HepG2 (cell line): ENCODE results near the gene DCAKD. TPM values are rescaled to one million over a fixed set of nuclear protein-coding genes. Genes with fewer than 3 reads are reported as not detected.

Experiments used
- ATAC-seq: fragments of 200-7000 bp; cut with Tn5 transposase; 3 replicates; pipeline ENCODE4 v1.9.1; 2020; ENCODE audit warnings: mild to moderate bottlenecking, moderate library complexity
- BruUV-seq: library from RNA; stranded (reverse); fragments of 400-500 nt; replicated peaks from 2 replicates; lab custom pipeline; 2021; lab: Mats Ljungman, UMichigan
- CTCF ChIA-PET: fragments of 300-600 bp; formaldehyde crosslinking; extraction: SDS; loops from one replicate; lab custom pipeline; 2021; ENCODE audit warnings: low total read pairs, inconsistent platforms, low intra/inter-chr PET ratio; lab: Yijun Ruan, JAX
- POLR2A ChIA-PET: fragments of 350-600 bp; sonication (Branson Sonifier 250); formaldehyde crosslinking; loops from one replicate; lab custom pipeline; 2020; ENCODE audit warnings: antibody characterized with exemption, inconsistent platforms; lab: Yijun Ruan, JAX
- DNase-seq: peaks from one replicate; pipeline ENCODE4 v3.0.0-alpha.2; 2015; ENCODE audit warnings: low spot score
- FAIRE-seq: peaks from 3 replicates; lab custom pipeline; 2011; peaks lifted over from hg19 to GRCh38; lab: Jason Lieb, UNC
- H2AFZ ChIP-seq: one replicate; pipeline ENCODE4 v1.6.1; 2011; ENCODE audit warnings: low read length, inconsistent platforms
- H3K27ac ChIP-seq: fragments of 300-600 bp; 3 replicates; pipeline ENCODE4 v1.8.0; 2011; ENCODE audit warnings: mixed run types, mild to moderate bottlenecking, mixed read lengths, low read length, inconsistent platforms; ENCODE audit not compliant: insufficient read depth; ENCODE audit errors: extremely low read length
- H3K27me3 ChIP-seq, 2 experiments: fragments of 200-600 bp in 1 of 2; 2 replicates in 1 of 2; 3 replicates in 1 of 2; pipeline versions ENCODE4 v1.6.0 to v1.8.0; 2011; ENCODE audit warnings: low read length in 2 of 2, mild to moderate bottlenecking in 2 of 2, moderate library complexity in 2 of 2, inconsistent platforms in 1 of 2; ENCODE audit not compliant: insufficient read depth in 2 of 2, control insufficient read depth in 1 of 2
- H3K36me3 ChIP-seq, 2 experiments: fragments of 200-600 bp in 1 of 2; replicated peaks in 1 of 2; 2 replicates in 1 of 2; 3 replicates in 1 of 2; pipeline versions ENCODE4 v1.5.1 to v1.8.0; 2011; ENCODE audit warnings: low read length in 2 of 2, inconsistent platforms in 1 of 2; ENCODE audit not compliant: insufficient read depth in 2 of 2, control insufficient read depth in 1 of 2
- H3K4me1 ChIP-seq: 2 replicates; pipeline ENCODE4 v1.5.1; 2012; ENCODE audit warnings: low read length, inconsistent platforms; ENCODE audit not compliant: insufficient read depth
- H3K4me2 ChIP-seq: 2 replicates; pipeline ENCODE4 v1.6.0; 2011; ENCODE audit warnings: low read depth, low read length, inconsistent platforms
- H3K4me3 ChIP-seq, 3 experiments: fragments of 200-600 bp in 1 of 3; sonication (generic), shearing (Covaris generic) in 1 of 3; replicated peaks in 1 of 3; 2 replicates each; pipeline ENCODE4 v1.5.1; 2011 to 2016; ENCODE audit warnings: low read length in 3 of 3, inconsistent platforms in 2 of 3, low read depth in 2 of 3, mild to moderate bottlenecking in 2 of 3, control low read depth in 1 of 3, mixed read lengths in 1 of 3; ENCODE audit not compliant: insufficient read depth in 1 of 3
- H3K79me2 ChIP-seq: one replicate; pipeline ENCODE4 v1.6.1; 2011; ENCODE audit warnings: low read length, inconsistent platforms; ENCODE audit not compliant: insufficient read depth
- H3K9ac ChIP-seq: 2 replicates; pipeline ENCODE4 v1.6.0; 2011; ENCODE audit warnings: mild to moderate bottlenecking, low read depth, low read length, inconsistent platforms; ENCODE audit not compliant: insufficient read depth
- H3K9me3 ChIP-seq: 2 replicates; pipeline ENCODE4 v1.5.1; 2012; ENCODE audit warnings: mild to moderate bottlenecking, low read length
- H4K20me1 ChIP-seq: 2 replicates; pipeline ENCODE4 v1.6.0; 2011; ENCODE audit warnings: inconsistent platforms, mild to moderate bottlenecking, low read length, moderate library complexity; ENCODE audit not compliant: insufficient read depth
- FOXA1 ChIP-seq, 2 experiments: fragments of 450-650 bp in 1 of 2; sonication (generic) in 1 of 2; formaldehyde crosslinking in 1 of 2; IDR thresholded peaks; 2 replicates each; pipeline versions ENCODE4 v1.4.0 to v1.6.1; 2016 to 2020; ENCODE audit warnings: missing genetic modification reagents in 1 of 2
- HOXA3 ChIP-seq: sonication (generic); formaldehyde crosslinking; IDR thresholded peaks from 2 replicates; pipeline ENCODE4 v1.5.0; 2020; ENCODE audit warnings: missing genetic modification reagents
- MTF1 ChIP-seq: sonication (generic); formaldehyde crosslinking; IDR thresholded peaks from 2 replicates; pipeline ENCODE4 v1.5.0; 2020; ENCODE audit warnings: missing genetic modification reagents
- PHF21A ChIP-seq: sonication (generic); formaldehyde crosslinking; IDR thresholded peaks from 2 replicates; pipeline ENCODE4 v1.5.0; 2020; ENCODE audit warnings: mild to moderate bottlenecking, missing genetic modification reagents
- POLR2AphosphoS5 ChIP-seq: IDR thresholded peaks from 2 replicates; pipeline ENCODE4 v1.6.1; 2012; ENCODE audit warnings: low read depth, low read length
- TGIF2 ChIP-seq: IDR thresholded peaks from 2 replicates; pipeline ENCODE4 v1.6.1; 2016; ENCODE audit warnings: control low read depth, missing compliant biosample characterization
- YEATS2 ChIP-seq: sonication (generic); formaldehyde crosslinking; IDR thresholded peaks from 2 replicates; pipeline ENCODE4 v1.4.0; 2020; ENCODE audit warnings: missing genetic modification reagents, borderline replicate concordance
- ZBTB42 ChIP-seq: sonication (generic); formaldehyde crosslinking; IDR thresholded peaks from 2 replicates; pipeline ENCODE4 v1.5.0; 2020; ENCODE audit warnings: mild to moderate bottlenecking, missing genetic modification reagents
- ZNF235 ChIP-seq: sonication (generic); formaldehyde crosslinking; IDR thresholded peaks from 2 replicates; pipeline ENCODE4 v1.8.1; 2023; ENCODE audit warnings: mild to moderate bottlenecking, missing genetic modification reagents, borderline replicate concordance
- ZNF577 ChIP-seq: sonication (generic); formaldehyde crosslinking; IDR thresholded peaks from 2 replicates; pipeline ENCODE4 v1.4.0; 2020; ENCODE audit warnings: mild to moderate bottlenecking, low read depth, missing genetic modification reagents, borderline replicate concordance
- ZNF749 ChIP-seq: sonication (generic); formaldehyde crosslinking; IDR thresholded peaks from 2 replicates; pipeline ENCODE4 v1.8.0; 2022; ENCODE audit warnings: mild to moderate bottlenecking, missing genetic modification reagents, moderate library complexity, borderline replicate concordance
- WGBS: methylation state at CpG from one replicate; pipeline ENCODE4 v1.1.6; 2017; ENCODE audit warnings: low lambda C conversion rate; 5-methylcytosine and 5-hydroxymethylcytosine counted together
- in situ Hi-C: cut with HindIII; loops from 2 replicates; pipeline ENCODE4 v1.10.0; 2017; ENCODE audit warnings: low pct_unique_long_range_greater_than_20kb; ENCODE audit not compliant: extremely low pct_ligation_motif_present
- intact Hi-C: fragments of 100-400 bp; cut with micrococcal nuclease; formaldehyde crosslinking; loops from one replicate; pipeline ENCODE4 v1.10.0; 2022; ENCODE audit not compliant: unreplicated experiment
- polyA plus RNA-seq, 8 experiments: library from polyadenylated mRNA; depleted of rRNA in 3 of 8; stranded (reverse) in 7 of 8; unstranded in 1 of 8; fragments of >200 nt; fragmentation: Illumina TruSeq in 4 of 8; extraction: Trizol in 4 of 8; gene quantifications; 2 replicates each; pipeline versions ENCODE4 v1.2.1 to v1.2.3, GENCODE V29; 2011 to 2016; ENCODE audit warnings: low read depth in 4 of 8, missing spikeins in 1 of 8, mixed read lengths in 1 of 8; ENCODE audit not compliant: insufficient read depth in 1 of 8
- total RNA-seq, 5 experiments: library from RNA; depleted of rRNA; stranded (reverse); fragments of >200 nt; fragmentation: Illumina TruSeq; extraction: Trizol; gene quantifications; 2 replicates each; pipeline ENCODE4 v1.2.3, GENCODE V29; 2016; ENCODE audit warnings: low read depth in 1 of 5
- TF ChIP-seq, protein P1 (sequence below): sonication (generic); formaldehyde crosslinking; IDR thresholded peaks from 2 replicates; pipeline ENCODE4 v1.4.0; 2020; ENCODE audit warnings: missing genetic modification reagents
- TF ChIP-seq, protein P2 (sequence below): sonication (generic); formaldehyde crosslinking; IDR thresholded peaks from 2 replicates; pipeline ENCODE4 v1.8.1; 2023; ENCODE audit warnings: mild to moderate bottlenecking, inconsistent platforms, moderate library complexity, missing genetic modification reagents, borderline replicate concordance
- TF ChIP-seq, protein P3 (sequence below): sonication (generic); formaldehyde crosslinking; IDR thresholded peaks from 2 replicates; pipeline ENCODE4 v1.4.0; 2020; ENCODE audit warnings: mild to moderate bottlenecking, missing genetic modification reagents
- TF ChIP-seq, protein P4 (sequence below): sonication (generic); formaldehyde crosslinking; IDR thresholded peaks from 2 replicates; pipeline ENCODE4 v1.4.0; 2020; ENCODE audit warnings: missing genetic modification reagents
- TF ChIP-seq, protein P5 (sequence below): sonication (generic); formaldehyde crosslinking; IDR thresholded peaks from 2 replicates; pipeline ENCODE4 v1.5.0; 2020; ENCODE audit warnings: missing genetic modification reagents
- TF ChIP-seq, protein P6 (sequence below): sonication (generic); formaldehyde crosslinking; IDR thresholded peaks from 2 replicates; pipeline ENCODE4 v1.8.1; 2022; ENCODE audit warnings: low read depth, mild to moderate bottlenecking, missing genetic modification reagents

The DCAKD gene
- total and polyA plus RNA-seq, 2 of the 13 experiments (the other 11 are each of a cell fraction or from before 2014, with no cell fraction given) = 25.9 to 29.2 TPM

DNA sequence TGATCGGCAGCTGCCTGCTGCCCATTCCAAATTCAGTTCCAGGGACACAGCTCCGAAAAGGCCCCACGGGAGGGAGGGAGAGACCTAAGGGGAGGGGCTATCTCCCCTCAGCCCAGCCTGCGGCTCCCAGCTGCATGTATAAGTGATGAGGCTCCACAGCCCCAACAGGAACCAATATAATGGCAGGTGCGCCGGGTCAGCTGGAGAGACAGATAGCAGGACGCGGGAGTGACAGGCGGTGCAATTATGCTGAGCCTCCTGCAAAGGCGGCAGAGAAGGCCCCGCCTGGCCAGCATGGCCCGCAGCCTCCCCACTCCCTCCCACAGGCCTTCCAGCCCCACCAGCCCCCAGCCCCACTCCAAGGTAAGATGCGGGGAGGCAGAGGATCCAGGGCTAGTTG, 75.2 kb downstream of the DCAKD start:
- peaks cover 32% of the 10 kb centered on the region for H3K4me1 ChIP-seq
- in situ Hi-C loops (no loop called here), intact Hi-C loops (no loop called here)
- no peak overlapping the region for H3K4me3 ChIP-seq
- FAIRE-seq (no peak), ATAC-seq (no peak), DNase-seq (no peak)
- H3K36me3 ChIP-seq = no peaks in the 10 kb centered on the region
- H3K4me2 ChIP-seq = no peak overlapping the region
- no peaks in the 10 kb centered on the region for H4K20me1 ChIP-seq
- CTCF ChIA-PET = no interaction called here
- no TSS peak for BruUV-seq
- no peaks in the 10 kb centered on the region for H3K9me3 ChIP-seq
- no peak overlapping the region for H3K27ac ChIP-seq
- no peaks in the 10 kb centered on the region for H3K79me2 ChIP-seq
- peaks cover 20 to 74% of the 10 kb centered on the region in 2 experiments for H3K27me3 ChIP-seq
- H3K9ac ChIP-seq = no peak overlapping the region
- POLR2A ChIA-PET = no interaction called here
- 49% methylated on average over 10 of the region's 13 CpGs for WGBS
- H2AFZ ChIP-seq = no peak overlapping the region
- TF ChIP-seq, protein P1, sequence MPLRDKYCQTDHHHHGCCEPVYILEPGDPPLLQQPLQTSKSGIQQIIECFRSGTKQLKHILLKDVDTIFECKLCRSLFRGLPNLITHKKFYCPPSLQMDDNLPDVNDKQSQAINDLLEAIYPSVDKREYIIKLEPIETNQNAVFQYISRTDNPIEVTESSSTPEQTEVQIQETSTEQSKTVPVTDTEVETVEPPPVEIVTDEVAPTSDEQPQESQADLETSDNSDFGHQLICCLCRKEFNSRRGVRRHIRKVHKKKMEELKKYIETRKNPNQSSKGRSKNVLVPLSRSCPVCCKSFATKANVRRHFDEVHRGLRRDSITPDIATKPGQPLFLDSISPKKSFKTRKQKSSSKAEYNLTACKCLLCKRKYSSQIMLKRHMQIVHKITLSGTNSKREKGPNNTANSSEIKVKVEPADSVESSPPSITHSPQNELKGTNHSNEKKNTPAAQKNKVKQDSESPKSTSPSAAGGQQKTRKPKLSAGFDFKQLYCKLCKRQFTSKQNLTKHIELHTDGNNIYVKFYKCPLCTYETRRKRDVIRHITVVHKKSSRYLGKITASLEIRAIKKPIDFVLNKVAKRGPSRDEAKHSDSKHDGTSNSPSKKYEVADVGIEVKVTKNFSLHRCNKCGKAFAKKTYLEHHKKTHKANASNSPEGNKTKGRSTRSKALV (CRISPR knock-in tag) = no peak
- TF ChIP-seq, protein P2, sequence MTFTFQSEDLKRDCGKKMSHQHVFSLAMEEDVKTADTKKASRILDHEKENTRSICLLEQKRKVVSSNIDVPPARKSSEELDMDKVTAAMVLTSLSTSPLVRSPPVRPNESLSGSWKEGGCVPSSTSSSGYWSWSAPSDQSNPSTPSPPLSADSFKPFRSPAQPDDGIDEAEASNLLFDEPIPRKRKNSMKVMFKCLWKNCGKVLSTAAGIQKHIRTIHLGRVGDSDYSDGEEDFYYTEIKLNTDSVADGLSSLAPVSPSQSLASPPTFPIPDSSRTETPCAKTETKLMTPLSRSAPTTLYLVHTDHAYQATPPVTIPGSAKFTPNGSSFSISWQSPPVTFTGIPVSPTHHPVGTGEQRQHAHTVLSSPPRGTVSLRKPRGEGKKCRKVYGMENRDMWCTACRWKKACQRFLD (CRISPR knock-in tag) = no peak
- TF ChIP-seq ZNF577 (CRISPR knock-in tag) (no peak), POLR2AphosphoS5 (no peak), ZNF749 (CRISPR knock-in tag) (no peak), TGIF2 (CRISPR knock-in tag) (no peak), YEATS2 (no peak), ZBTB42 (CRISPR knock-in tag) (no peak), ZNF235 (CRISPR knock-in tag) (no peak), HOXA3 (CRISPR knock-in tag) (no peak), PHF21A (CRISPR knock-in tag) (no peak), FOXA1 (IDR thresholded peaks at IDR 0.05) (no peak), FOXA1 (CRISPR knock-in tag; IDR thresholded peaks at IDR 0.05) (no peak), MTF1 (CRISPR knock-in tag) (no peak)
- TF ChIP-seq, protein P3, sequence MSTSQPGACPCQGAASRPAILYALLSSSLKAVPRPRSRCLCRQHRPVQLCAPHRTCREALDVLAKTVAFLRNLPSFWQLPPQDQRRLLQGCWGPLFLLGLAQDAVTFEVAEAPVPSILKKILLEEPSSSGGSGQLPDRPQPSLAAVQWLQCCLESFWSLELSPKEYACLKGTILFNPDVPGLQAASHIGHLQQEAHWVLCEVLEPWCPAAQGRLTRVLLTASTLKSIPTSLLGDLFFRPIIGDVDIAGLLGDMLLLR (CRISPR knock-in tag) = no peak
- TF ChIP-seq, protein P4, sequence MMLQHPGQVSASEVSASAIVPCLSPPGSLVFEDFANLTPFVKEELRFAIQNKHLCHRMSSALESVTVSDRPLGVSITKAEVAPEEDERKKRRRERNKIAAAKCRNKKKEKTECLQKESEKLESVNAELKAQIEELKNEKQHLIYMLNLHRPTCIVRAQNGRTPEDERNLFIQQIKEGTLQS (CRISPR knock-in tag) = no peak
- TF ChIP-seq, protein P5, sequence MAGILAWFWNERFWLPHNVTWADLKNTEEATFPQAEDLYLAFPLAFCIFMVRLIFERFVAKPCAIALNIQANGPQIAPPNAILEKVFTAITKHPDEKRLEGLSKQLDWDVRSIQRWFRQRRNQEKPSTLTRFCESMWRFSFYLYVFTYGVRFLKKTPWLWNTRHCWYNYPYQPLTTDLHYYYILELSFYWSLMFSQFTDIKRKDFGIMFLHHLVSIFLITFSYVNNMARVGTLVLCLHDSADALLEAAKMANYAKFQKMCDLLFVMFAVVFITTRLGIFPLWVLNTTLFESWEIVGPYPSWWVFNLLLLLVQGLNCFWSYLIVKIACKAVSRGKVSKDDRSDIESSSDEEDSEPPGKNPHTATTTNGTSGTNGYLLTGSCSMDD (CRISPR knock-in tag) = no peak
- TF ChIP-seq, protein P6, sequence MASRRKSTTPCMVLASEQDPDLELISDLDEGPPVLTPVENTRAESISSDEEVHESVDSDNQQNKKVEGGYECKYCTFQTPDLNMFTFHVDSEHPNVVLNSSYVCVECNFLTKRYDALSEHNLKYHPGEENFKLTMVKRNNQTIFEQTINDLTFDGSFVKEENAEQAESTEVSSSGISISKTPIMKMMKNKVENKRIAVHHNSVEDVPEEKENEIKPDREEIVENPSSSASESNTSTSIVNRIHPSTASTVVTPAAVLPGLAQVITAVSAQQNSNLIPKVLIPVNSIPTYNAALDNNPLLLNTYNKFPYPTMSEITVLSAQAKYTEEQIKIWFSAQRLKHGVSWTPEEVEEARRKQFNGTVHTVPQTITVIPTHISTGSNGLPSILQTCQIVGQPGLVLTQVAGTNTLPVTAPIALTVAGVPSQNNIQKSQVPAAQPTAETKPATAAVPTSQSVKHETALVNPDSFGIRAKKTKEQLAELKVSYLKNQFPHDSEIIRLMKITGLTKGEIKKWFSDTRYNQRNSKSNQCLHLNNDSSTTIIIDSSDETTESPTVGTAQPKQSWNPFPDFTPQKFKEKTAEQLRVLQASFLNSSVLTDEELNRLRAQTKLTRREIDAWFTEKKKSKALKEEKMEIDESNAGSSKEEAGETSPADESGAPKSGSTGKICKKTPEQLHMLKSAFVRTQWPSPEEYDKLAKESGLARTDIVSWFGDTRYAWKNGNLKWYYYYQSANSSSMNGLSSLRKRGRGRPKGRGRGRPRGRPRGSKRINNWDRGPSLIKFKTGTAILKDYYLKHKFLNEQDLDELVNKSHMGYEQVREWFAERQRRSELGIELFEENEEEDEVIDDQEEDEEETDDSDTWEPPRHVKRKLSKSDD = no peak
